Thyroid gland (tissue), 4 donors: ENCODE measurements around the gene EYA4. TPM values are rescaled to one million over a fixed set of nuclear protein-coding genes. Genes with fewer than 3 reads are reported as not detected.
"Not testable (repeated sequence)": the region's sequence is repeated elsewhere in the genome, so short reads cannot be mapped to it uniquely, and the experiment has no call there.

ENCODE experiments used
- DNase-seq, 2 donors: peaks; one replicate each; pipeline ENCODE4 v3.0.0-alpha.2; 2019
- H3K27ac ChIP-seq, 3 donors: fragments of 200-600 bp; sonication (generic); 1 replicate in 2 of 3; 2 replicates in 1 of 3; pipeline ENCODE4 v1.5.1; 2016 to 2019; ENCODE audit warnings: mild to moderate bottlenecking in 1 of 3, moderate library complexity in 1 of 3
- H3K27me3 ChIP-seq: fragments of 200-600 bp; sonication (generic); one replicate; pipeline ENCODE4 v1.5.1; 2019
- H3K36me3 ChIP-seq, 2 donors: fragments of 200-600 bp; sonication (generic); one replicate each; pipeline ENCODE4 v1.5.1; 2016 to 2019
- H3K4me1 ChIP-seq, 2 donors: fragments of 200-600 bp; sonication (generic); one replicate each; pipeline ENCODE4 v1.5.1; 2017 to 2019
- H3K4me3 ChIP-seq, 3 donors: fragments of 200-600 bp; sonication (generic); replicated peaks in 1 of 3; 1 replicate in 2 of 3; 2 replicates in 1 of 3; pipeline ENCODE4 v1.5.1; 2016; ENCODE audit warnings: mild to moderate bottlenecking in 1 of 3
- H3K9me3 ChIP-seq: fragments of 200-600 bp; sonication (generic); one replicate; pipeline ENCODE4 v1.5.1; 2017
- CTCF ChIP-seq, 6 experiments: fragments of 200-600 bp in 3 of 6; fragments of 450-650 bp in 3 of 6; sonication (generic) in 3 of 6; IDR thresholded peaks; one replicate each; pipeline ENCODE4 v1.5.1; 2016 to 2019; ENCODE audit warnings: antibody characterized with exemption in 6 of 6, mild to moderate bottlenecking in 2 of 6, inconsistent platforms in 1 of 6, moderate library complexity in 1 of 6
- POLR2A ChIP-seq, 2 donors: fragments of 450-650 bp; IDR thresholded peaks; one replicate each; pipeline ENCODE4 v1.6.1; 2017; ENCODE audit warnings: antibody characterized with exemption in 2 of 2, mild to moderate bottlenecking in 2 of 2, moderate library complexity in 1 of 2
- WGBS, 2 donors: methylation state at CpG; one replicate each; pipeline ENCODE4 v1.1.5; 2017; 5-methylcytosine and 5-hydroxymethylcytosine counted together
- intact Hi-C: fragments of 100-400 bp; cut with DNase I; formaldehyde crosslinking; loops from one replicate; pipeline ENCODE4 v1.15.1; 2023
- total RNA-seq, 4 donors: library from RNA; depleted of rRNA; stranded (reverse); fragments of >200 nt; gene quantifications; one replicate each; pipeline ENCODE4 v1.2.3, GENCODE V29; 2016

Gene EYA4
- total RNA-seq, 4 donors from 2014 or later: 3.3 to 8.2 (median 5.3) TPM

GRCh38 chr6:133550026-133550425, 308.9 kb downstream of the EYA4 start:
- Histone ChIP-seq H3K27me3 (no peaks in the 10 kb centered on the region), H3K9me3 (no peaks in the 10 kb centered on the region), H3K36me3 (no peaks in the 10 kb centered on the region), H3K4me3 (no peak overlapping the region), H3K4me1 (peaks cover 20 to 30% of the 10 kb centered on the region in 2 donors), H3K27ac (no peak overlapping the region)
- DNase-seq: no peak
- intact Hi-C loops: loop anchor here (10.0 kb wide), 1 partner anchor 365 kb away; no protein-coding TSS in a partner anchor
- WGBS, 2 donors: 81 to 88% methylated on average over 2 of the region's 2 CpGs
- no peak for TF ChIP-seq CTCF (IDR thresholded peaks at IDR 0.05)

GRCh38 chr6:133551436-133551835, 310.3 kb downstream of the EYA4 start:
- H3K4me1 ChIP-seq: peaks cover 20 to 30% of the 10 kb centered on the region in 2 donors
- no peak for DNase-seq
- H3K9me3 ChIP-seq: no peaks in the 10 kb centered on the region
- peak overlapping the region; percentile 60 to 63 (median 60) for H3K27ac ChIP-seq
- WGBS, 2 donors: 74 to 80% methylated on average over 3 of the region's 3 CpGs
- intact Hi-C loops: loop anchor here (10.0 kb wide), 1 partner anchor 367 kb away; no protein-coding TSS in a partner anchor
- no peaks in the 10 kb centered on the region for H3K36me3 ChIP-seq
- no peak overlapping the region for H3K4me3 ChIP-seq
- TF ChIP-seq POLR2A (IDR thresholded peaks at IDR 0.05): no peak
- H3K27me3 ChIP-seq: no peaks in the 10 kb centered on the region

- TF ChIP-seq CTCF (IDR thresholded peaks at IDR 0.05) (no peak), POLR2A (IDR thresholded peaks at IDR 0.05) (no peak)
- Histone ChIP-seq H3K4me3 (no peak overlapping the region), H3K9me3 (no peaks in the 10 kb centered on the region), H3K4me1 (peaks cover 20 to 30% of the 10 kb centered on the region in 2 donors), H3K27me3 (no peaks in the 10 kb centered on the region), H3K36me3 (no peaks in the 10 kb centered on the region), H3K27ac (peak overlapping the region; percentile 60 to 63 (median 60))
- peak; percentile 85 to 89 for DNase-seq
- WGBS, 2 donors: 26 to 30% methylated on average over 6 of the region's 6 CpGs
- intact Hi-C loops: loop anchor here (10.0 kb wide), 1 partner anchor 367 kb away; no protein-coding TSS in a partner anchor
Observed at GRCh38 chr6:133551847-133552341, 310.7 kb downstream of the EYA4 start.

GRCh38 chr6:133553652-133554051, 312.5 kb downstream of the EYA4 start:
- H3K4me3 ChIP-seq: no peak overlapping the region
- H3K27ac ChIP-seq: no peak overlapping the region
- intact Hi-C loops: loop anchor here (10.0 kb wide), 1 partner anchor 369 kb away; no protein-coding TSS in a partner anchor
- H3K4me1 ChIP-seq: peaks cover 16 to 28% of the 10 kb centered on the region in 2 donors
- WGBS, 2 donors: 8 to 9% methylated on average over 4 of the region's 4 CpGs
- no peaks in the 10 kb centered on the region for H3K27me3 ChIP-seq
- H3K36me3 ChIP-seq: no peaks in the 10 kb centered on the region
- peak; percentile 30 to 89 (median 68) for TF ChIP-seq CTCF (IDR thresholded peaks at IDR 0.05)
- TF ChIP-seq POLR2A (IDR thresholded peaks at IDR 0.05): no peak
- no peaks in the 10 kb centered on the region for H3K9me3 ChIP-seq
- peak; percentile 67 for DNase-seq

- H3K27me3 ChIP-seq, H3K27ac ChIP-seq, H3K4me3 ChIP-seq, H3K36me3 ChIP-seq, DNase-seq, H3K9me3 ChIP-seq: not testable (repeated sequence)
- peaks cover 16 to 24% of the 10 kb centered on the region in 2 donors for H3K4me1 ChIP-seq
- intact Hi-C loops: loop anchor here (10.0 kb wide), 1 partner anchor 369 kb away; no protein-coding TSS in a partner anchor
- WGBS, 2 donors: 76 to 80% methylated on average over 1 of the region's 1 CpG
Observed at GRCh38 chr6:133554121-133554520, 313.0 kb downstream of the EYA4 start.

- 29 to 42% methylated on average over 2 of the region's 2 CpGs for WGBS, 2 donors
- Histone ChIP-seq H3K4me3 (no peak overlapping the region), H3K27me3 (no peaks in the 10 kb centered on the region), H3K4me1 (peaks cover 16 to 18% of the 10 kb centered on the region in 2 donors), H3K9me3 (no peaks in the 10 kb centered on the region), H3K36me3 (no peaks in the 10 kb centered on the region), H3K27ac (no peak overlapping the region)
- intact Hi-C loops: loop anchor here (10.0 kb wide), 1 partner anchor 371 kb away; no protein-coding TSS in a partner anchor
- no peak for DNase-seq
- TF ChIP-seq POLR2A (IDR thresholded peaks at IDR 0.05) (no peak), CTCF (IDR thresholded peaks at IDR 0.05) (no peak)
Observed at GRCh38 chr6:133555685-133556084, 314.5 kb downstream of the EYA4 start.
